GM12874 (cell line): ENCODE measurements around the gene DBH.

Experiments used
- TF ChIP-seq, protein P1 (sequence below): IDR thresholded peaks from 2 replicates; pipeline ENCODE4 v1.5.1; 2011; ENCODE audit warnings: low read depth, mild to moderate bottlenecking, control low read depth, low read length, moderate library complexity; ENCODE audit not compliant: insufficient read depth

The DBH gene

DNA sequence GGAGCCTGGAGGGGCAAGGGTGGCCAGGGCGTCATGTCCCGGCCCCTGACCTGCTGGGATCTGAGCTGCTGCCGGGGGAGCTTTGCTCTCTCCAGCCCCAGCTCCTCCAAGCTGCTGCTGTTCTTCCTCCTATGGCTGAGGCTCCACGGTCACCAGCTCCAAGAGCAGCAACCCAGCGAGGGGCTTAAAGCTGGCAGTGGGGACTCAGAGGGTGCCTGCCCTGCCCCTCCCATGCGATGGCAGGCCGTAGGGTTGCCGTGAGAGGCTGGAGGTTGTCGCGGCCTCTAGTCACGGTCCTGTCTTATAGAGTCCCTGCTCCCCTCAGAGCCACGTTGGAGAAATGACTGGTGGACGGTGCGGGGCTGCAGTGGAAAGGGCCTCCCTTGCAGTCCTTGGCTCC lies 19.5 kb downstream of the DBH start:
- TF ChIP-seq, protein P1, sequence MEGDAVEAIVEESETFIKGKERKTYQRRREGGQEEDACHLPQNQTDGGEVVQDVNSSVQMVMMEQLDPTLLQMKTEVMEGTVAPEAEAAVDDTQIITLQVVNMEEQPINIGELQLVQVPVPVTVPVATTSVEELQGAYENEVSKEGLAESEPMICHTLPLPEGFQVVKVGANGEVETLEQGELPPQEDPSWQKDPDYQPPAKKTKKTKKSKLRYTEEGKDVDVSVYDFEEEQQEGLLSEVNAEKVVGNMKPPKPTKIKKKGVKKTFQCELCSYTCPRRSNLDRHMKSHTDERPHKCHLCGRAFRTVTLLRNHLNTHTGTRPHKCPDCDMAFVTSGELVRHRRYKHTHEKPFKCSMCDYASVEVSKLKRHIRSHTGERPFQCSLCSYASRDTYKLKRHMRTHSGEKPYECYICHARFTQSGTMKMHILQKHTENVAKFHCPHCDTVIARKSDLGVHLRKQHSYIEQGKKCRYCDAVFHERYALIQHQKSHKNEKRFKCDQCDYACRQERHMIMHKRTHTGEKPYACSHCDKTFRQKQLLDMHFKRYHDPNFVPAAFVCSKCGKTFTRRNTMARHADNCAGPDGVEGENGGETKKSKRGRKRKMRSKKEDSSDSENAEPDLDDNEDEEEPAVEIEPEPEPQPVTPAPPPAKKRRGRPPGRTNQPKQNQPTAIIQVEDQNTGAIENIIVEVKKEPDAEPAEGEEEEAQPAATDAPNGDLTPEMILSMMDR: no peak

DNA sequence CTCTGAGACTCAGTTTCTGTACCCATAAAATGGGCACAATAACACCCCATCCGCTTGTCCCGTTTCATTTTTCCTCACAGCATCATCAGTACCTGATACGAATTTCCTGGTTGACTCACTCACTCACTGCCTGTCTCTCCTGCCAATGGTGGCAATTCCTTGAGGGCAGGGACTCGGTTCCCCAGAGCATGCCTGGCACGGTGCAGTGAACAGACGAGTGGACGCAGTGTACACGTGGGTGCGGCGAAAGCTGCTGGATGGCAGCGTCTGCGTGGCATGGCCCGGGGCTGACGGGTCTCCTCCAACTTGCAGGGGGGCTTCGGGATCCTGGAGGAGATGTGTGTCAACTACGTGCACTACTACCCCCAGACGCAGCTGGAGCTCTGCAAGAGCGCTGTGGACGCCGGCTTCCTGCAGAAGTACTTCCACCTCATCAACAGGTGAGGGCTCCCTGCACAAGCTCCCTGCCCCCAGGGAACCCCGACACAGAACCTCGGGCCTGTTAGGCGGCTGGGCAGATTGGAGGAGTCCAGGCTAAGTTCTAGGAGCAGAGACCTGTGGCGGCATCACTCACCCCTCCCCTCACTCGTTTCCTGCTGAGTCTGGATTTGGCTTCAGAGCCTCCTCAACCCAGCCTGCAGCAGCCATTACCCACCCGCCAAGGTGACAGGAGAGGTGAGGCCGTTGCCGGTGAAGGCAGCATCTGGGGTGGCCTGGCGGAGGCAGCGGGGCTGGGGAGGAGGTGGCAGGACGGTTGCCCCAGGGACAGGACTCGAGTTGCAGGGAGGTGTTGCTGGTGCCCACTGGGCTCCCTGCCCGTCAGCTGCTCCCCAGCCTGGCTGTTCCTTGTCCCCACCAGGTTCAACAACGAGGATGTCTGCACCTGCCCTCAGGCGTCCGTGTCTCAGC lies 20.3 kb downstream of the DBH start:
- TF ChIP-seq, protein P1: no peak

DNA sequence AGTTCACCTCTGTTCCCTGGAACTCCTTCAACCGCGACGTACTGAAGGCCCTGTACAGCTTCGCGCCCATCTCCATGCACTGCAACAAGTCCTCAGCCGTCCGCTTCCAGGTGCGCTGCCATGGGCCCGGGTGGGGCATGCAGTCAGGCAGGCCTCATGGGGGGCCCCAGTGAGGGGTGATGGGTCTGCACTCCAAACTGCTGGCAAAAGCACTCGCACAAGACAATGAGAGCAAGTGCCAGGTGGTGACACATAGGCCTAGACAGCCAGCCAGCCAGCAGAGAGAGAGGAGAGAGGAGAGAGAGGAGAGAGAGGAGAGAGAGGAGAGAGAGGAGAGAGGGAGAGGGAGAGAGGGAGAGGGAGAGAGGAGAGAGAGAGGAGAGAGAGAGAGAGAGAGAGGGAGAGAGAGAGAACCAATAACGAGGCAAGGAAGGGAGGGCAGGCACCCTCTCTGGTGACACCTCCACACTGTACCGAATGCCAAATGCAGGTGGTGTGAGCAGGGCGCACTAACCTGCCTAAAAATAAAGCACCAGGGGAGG lies 21.0 kb downstream of the DBH start:
- TF ChIP-seq, protein P1: no peak

DNA sequence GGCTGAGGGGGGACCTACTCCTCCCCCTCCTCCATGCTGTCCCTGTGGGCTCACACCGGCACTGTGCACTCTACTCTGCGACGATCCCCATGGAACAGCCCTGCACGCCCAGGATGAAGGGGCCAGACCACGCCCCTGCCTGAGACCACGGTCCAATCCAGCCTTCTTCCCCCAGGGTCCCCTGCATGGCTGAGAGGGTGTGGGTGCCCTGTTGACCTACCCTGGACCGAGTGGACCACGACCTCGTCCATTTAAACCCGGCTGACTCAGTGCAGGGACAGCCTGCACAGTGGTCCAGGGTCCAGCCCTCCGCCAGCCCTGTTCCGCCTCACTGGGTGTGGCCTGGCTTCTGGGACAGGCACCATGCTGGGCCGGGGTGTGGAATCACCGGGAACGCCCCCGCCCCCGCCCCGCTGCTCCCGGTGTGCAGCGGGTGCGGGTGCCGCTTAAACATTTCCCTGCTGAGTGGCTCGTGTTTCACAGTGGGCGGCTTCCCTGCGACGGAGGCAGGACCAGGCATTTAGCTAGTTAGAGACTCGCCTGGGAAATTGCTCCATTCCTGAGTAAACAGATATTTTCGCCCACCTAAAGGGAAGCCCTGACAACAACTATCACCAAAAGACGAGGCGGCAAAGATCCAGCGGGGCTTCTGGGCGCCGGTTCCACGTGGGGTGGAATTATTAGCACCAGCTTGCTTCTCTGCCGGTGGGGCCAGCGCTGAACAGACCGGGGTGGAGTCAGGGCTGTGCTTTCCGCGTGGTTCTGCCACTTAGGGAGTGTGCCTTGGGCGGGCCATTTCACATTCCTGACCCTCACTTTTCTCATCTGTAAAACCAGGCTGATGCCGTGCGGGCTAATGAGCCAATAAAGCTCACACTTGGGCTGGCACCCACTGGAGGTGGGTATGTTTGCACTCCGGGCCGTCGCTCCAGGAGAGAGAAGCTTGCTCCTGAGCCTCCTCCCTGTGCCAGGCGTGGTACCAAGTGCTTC lies 22.6 kb downstream of the DBH start:
- TF ChIP-seq, protein P1: no peak

DNA sequence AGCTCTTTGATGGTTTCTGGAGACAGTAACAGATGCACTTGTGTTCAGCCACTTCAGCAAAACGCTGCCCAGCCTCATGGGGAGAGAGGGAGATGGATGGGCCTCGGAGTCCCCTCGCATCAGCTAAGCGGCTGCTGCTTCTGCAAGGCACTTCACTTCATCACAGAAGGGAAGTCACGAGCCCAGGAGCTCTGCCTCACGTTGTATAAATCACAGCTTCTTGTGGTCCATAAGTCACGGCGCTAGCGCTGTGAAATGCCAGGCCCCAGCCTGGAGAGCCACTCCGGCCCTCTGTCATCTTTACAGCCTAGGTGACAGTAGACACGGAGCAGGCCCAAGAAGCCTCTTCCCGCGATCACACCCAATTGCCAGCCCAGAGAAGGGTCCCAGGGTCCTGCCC lies 23.4 kb downstream of the DBH start:
- TF ChIP-seq, protein P1: no peak

DNA sequence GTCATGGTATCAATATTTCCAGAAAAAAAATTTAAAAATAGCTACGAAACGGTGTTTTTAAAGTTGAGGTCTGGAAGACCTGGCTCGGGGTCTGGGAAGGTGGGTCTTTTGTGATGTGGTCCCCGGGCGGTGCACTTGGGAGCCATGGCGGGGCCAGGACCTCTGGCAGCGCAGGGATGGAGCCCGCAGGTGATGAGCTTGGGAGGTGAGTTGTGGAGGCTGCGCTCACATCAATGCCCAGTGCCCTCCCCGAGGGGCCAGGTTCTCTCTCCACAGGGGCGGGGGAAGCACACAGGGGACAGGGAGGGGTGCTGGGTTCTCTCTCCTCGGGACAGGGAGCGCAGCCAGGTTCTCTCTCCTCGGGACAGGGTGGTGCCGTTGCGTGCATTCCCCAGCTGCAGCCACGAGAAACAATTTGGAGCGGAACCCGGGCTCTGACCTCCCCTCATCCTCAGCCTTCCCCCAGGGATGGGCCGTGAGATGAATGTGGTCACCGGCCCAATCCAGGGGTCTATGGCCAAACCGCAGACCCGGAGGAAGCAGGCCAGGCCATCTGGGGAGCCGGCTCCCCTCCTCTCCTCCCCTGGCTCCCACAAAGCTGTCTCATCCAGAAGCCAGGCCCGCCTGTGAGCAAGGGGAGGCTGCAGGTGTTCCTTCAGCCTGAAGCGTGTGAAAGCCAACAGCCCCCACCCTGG lies 25.8 kb downstream of the DBH start:
- TF ChIP-seq, protein P1: no peak
